Cardiac muscle cell (in vitro differentiated cells and primary cell): ENCODE results near the gene KCNIP4. TPM values are rescaled to one million over a fixed set of nuclear protein-coding genes. Genes with fewer than 3 reads are reported as not detected.

Experiments
- DNase-seq, 2 donors: peaks; one replicate each; pipeline versions ENCODE4 v3.0.0 to v3.0.0-alpha.2; 2010 to 2017; ENCODE audit warnings: low read depth in 1 of 2, low spot score in 1 of 2
- H3K27ac ChIP-seq: fragments of 200-600 bp; sonication (generic); 2 replicates; pipeline ENCODE4 v1.5.1; 2016
- H3K27me3 ChIP-seq: fragments of 200-600 bp; sonication (generic); 2 replicates; pipeline ENCODE4 v1.6.0; 2016; ENCODE audit warnings: control low read depth
- H3K36me3 ChIP-seq: fragments of 200-600 bp; sonication (generic); 2 replicates; pipeline ENCODE4 v1.5.1; 2016; ENCODE audit warnings: control low read depth
- H3K4me1 ChIP-seq: fragments of 200-600 bp; sonication (generic); 2 replicates; pipeline ENCODE4 v1.8.1; 2017; ENCODE audit warnings: low read depth, mild to moderate bottlenecking, mixed run types
- H3K4me3 ChIP-seq: fragments of 200-600 bp; sonication (generic); 2 replicates; pipeline ENCODE4 v1.5.1; 2016; ENCODE audit warnings: mild to moderate bottlenecking
- H3K9me3 ChIP-seq: fragments of 200-600 bp; sonication (generic); 2 replicates; pipeline ENCODE4 v1.5.1; 2017; ENCODE audit warnings: low read depth, mild to moderate bottlenecking, control low read depth
- CTCF ChIP-seq: IDR thresholded peaks from 2 replicates; pipeline ENCODE4 v1.5.1; 2012; ENCODE audit warnings: low read depth, mild to moderate bottlenecking, low read length
- polyA plus RNA-seq: library from polyadenylated mRNA; unstranded; fragments of >200 nt; fragmentation: Nextera tagmentation; extraction: Ambion mirVana; gene quantifications from 2 replicates; pipeline ENCODE4 v1.2.1, GENCODE V29; 2016
- total RNA-seq: library from RNA; depleted of rRNA; stranded (reverse); fragments of >200 nt; gene quantifications from 2 replicates; pipeline ENCODE4 v1.2.3, GENCODE V29; 2016

Gene KCNIP4
- total and polyA plus RNA-seq, 2 experiments from 2014 or later: 14.5 to 15.9 TPM

- Histone ChIP-seq H3K27me3 (no peaks in the 10 kb centered on the region), H3K27ac (no peak overlapping the region), H3K36me3 (no peaks in the 10 kb centered on the region), H3K9me3 (no peaks in the 10 kb centered on the region), H3K4me1 (no peaks in the 10 kb centered on the region), H3K4me3 (no peak overlapping the region)
- DNase-seq: no peak
- no peak for TF ChIP-seq CTCF
These were observed 953.6 kb downstream of the KCNIP4 start for GRCh38 chr4:20995015-20995414.

- no peaks in the 10 kb centered on the region for H3K9me3 ChIP-seq
These were observed 956.6 kb downstream of the KCNIP4 start for GRCh38 chr4:20992002-20992401.

GRCh38 chr4:20987191-20987590 is 961.4 kb downstream of the KCNIP4 start:
- H3K36me3 ChIP-seq: no peaks in the 10 kb centered on the region
- no peaks in the 10 kb centered on the region for H3K4me1 ChIP-seq
- no peak for DNase-seq
- no peak overlapping the region for H3K27ac ChIP-seq
- TF ChIP-seq CTCF: no peak
- H3K4me3 ChIP-seq: no peak overlapping the region
- no peaks in the 10 kb centered on the region for H3K9me3 ChIP-seq
- peaks cover 38% of the 10 kb centered on the region for H3K27me3 ChIP-seq

More at GRCh38 chr4:20992002-20992401, 956.6 kb downstream of the KCNIP4 start:
- Histone ChIP-seq H3K36me3 (no peaks in the 10 kb centered on the region), H3K27me3 (no peaks in the 10 kb centered on the region), H3K4me1 (no peaks in the 10 kb centered on the region), H3K27ac (no peak overlapping the region), H3K4me3 (no peak overlapping the region)
- DNase-seq: no peak
- no peak for TF ChIP-seq CTCF

GRCh38 chr4:20984576-20984836 is 964.1 kb downstream of the KCNIP4 start:
- no peak overlapping the region for H3K4me3 ChIP-seq
- no peaks in the 10 kb centered on the region for H3K36me3 ChIP-seq
- H3K4me1 ChIP-seq: no peaks in the 10 kb centered on the region
- no peak for DNase-seq
- TF ChIP-seq CTCF: no peak
- no peaks in the 10 kb centered on the region for H3K9me3 ChIP-seq
- H3K27me3 ChIP-seq: peaks cover 41% of the 10 kb centered on the region
- H3K27ac ChIP-seq: no peak overlapping the region

GRCh38 chr4:20983763-20984575 is 964.6 kb downstream of the KCNIP4 start:
- DNase-seq: peak in 1 of 2 donors; percentile 15
- H3K4me1 ChIP-seq: no peaks in the 10 kb centered on the region
- H3K27ac ChIP-seq: no peak overlapping the region
- H3K27me3 ChIP-seq: peaks cover 41% of the 10 kb centered on the region
- peak overlapping the region; percentile 8 for H3K4me3 ChIP-seq
- H3K36me3 ChIP-seq: no peaks in the 10 kb centered on the region
- H3K9me3 ChIP-seq: no peaks in the 10 kb centered on the region
- TF ChIP-seq CTCF: no peak
